Activated naive CD4-positive, alpha-beta T cell treated with anti-CD3 and anti-CD28 coated beads for 36 hours (primary cell): ENCODE data around the gene RPL13. TPM values are rescaled to one million over a fixed set of nuclear protein-coding genes. Genes with fewer than 3 reads are reported as not detected.

Experiments used
- CTCF ChIA-PET: fragments of 350-600 bp; sonication (Branson Sonifier 250); formaldehyde crosslinking; loops from one replicate; lab custom pipeline; 2021; ENCODE audit warnings: antibody characterized with exemption; lab: Charles Lee
- DNase-seq: peaks from one replicate; pipeline ENCODE4 v3.0.0-alpha.2; 2020
- H3K27ac Mint-ChIP-seq: one replicate; pipeline ENCODE4 v1.8.0; 2021; ENCODE audit warnings: mild to moderate bottlenecking, mixed read lengths
- H3K27me3 Mint-ChIP-seq: one replicate; pipeline ENCODE4 v1.8.0; 2021; ENCODE audit warnings: low read depth, mixed read lengths
- H3K36me3 Mint-ChIP-seq: one replicate; pipeline ENCODE4 v1.8.0; 2021; ENCODE audit warnings: low read depth, mixed read lengths
- H3K4me1 Mint-ChIP-seq: one replicate; pipeline ENCODE4 v1.8.0; 2021; ENCODE audit warnings: low read depth, mixed read lengths
- H3K4me3 Mint-ChIP-seq: one replicate; pipeline ENCODE4 v1.8.0; 2021; ENCODE audit warnings: mild to moderate bottlenecking, moderate library complexity, mixed read lengths
- H3K9me3 Mint-ChIP-seq: one replicate; pipeline ENCODE4 v1.8.0; 2021; ENCODE audit warnings: mixed read lengths
- intact Hi-C: fragments of 100-400 bp; cut with micrococcal nuclease; formaldehyde crosslinking; loops from one replicate; pipeline ENCODE4 v1.15.1; 2023
- total RNA-seq, 2 experiments: library from RNA; stranded (reverse); gene quantifications; one replicate each; pipeline ENCODE4 v1.2.3, GENCODE V29; 2021

Gene RPL13
- total RNA-seq, 2 experiments from 2014 or later, result 3,875 to 3,899 TPM

- Mint-ChIP-seq H3K4me1 (peaks cover 22% of the 10 kb centered on the region), H3K36me3 (peaks cover 11% of the 10 kb centered on the region), H3K27ac (no peak overlapping the region), H3K9me3 (no peaks in the 10 kb centered on the region), H3K4me3 (no peak overlapping the region), H3K27me3 (no peaks in the 10 kb centered on the region)
- no peak for DNase-seq
- intact Hi-C loops, result no loop called here
- CTCF ChIA-PET, result no interaction called here
Observed at GRCh38 chr16:89547291-89547690, 13.2 kb upstream of the RPL13 start.

- Mint-ChIP-seq H3K9me3 (no peaks in the 10 kb centered on the region), H3K27me3 (no peaks in the 10 kb centered on the region), H3K27ac (no peak overlapping the region), H3K4me1 (peaks cover 22% of the 10 kb centered on the region), H3K4me3 (no peak overlapping the region), H3K36me3 (peaks cover 11% of the 10 kb centered on the region)
- intact Hi-C loops, result no loop called here
- CTCF ChIA-PET, result no interaction called here
- no peak for DNase-seq
Observed at GRCh38 chr16:89547860-89548259, 12.6 kb upstream of the RPL13 start.

GRCh38 chr16:89548344-89549006, 12.0 kb upstream of the RPL13 start:
- Mint-ChIP-seq H3K27me3 (no peaks in the 10 kb centered on the region), H3K36me3 (peaks cover 8% of the 10 kb centered on the region), H3K4me1 (peaks cover 22% of the 10 kb centered on the region), H3K4me3 (no peak overlapping the region), H3K27ac (peak overlapping the region; percentile 44), H3K9me3 (no peaks in the 10 kb centered on the region)
- CTCF ChIA-PET, result interaction anchor here (0.5 to 2.1 kb wide), 2 partner anchors 10 to 259 kb away, joined by 3 to 17 read pairs; no protein-coding TSS in a partner anchor
- intact Hi-C loops, result no loop called here
- no peak for DNase-seq

GRCh38 chr16:89549007-89549700, 11.3 kb upstream of the RPL13 start:
- H3K27ac Mint-ChIP-seq, result peak overlapping the region; percentile 44
- intact Hi-C loops, result no loop called here
- no peaks in the 10 kb centered on the region for H3K9me3 Mint-ChIP-seq
- H3K27me3 Mint-ChIP-seq, result no peaks in the 10 kb centered on the region
- DNase-seq, result peak; percentile 25
- CTCF ChIA-PET, result interaction anchor here (0.5 to 2.1 kb wide), 2 partner anchors 9 to 260 kb away, joined by 3 to 17 read pairs; no protein-coding TSS in a partner anchor
- no peak overlapping the region for H3K4me3 Mint-ChIP-seq
- peaks cover 22% of the 10 kb centered on the region for H3K4me1 Mint-ChIP-seq
- H3K36me3 Mint-ChIP-seq, result peaks cover 8% of the 10 kb centered on the region

GRCh38 chr16:89550421-89551007, 10.0 kb upstream of the RPL13 start:
- CTCF ChIA-PET, result no interaction called here
- Mint-ChIP-seq H3K4me1 (peaks cover 22% of the 10 kb centered on the region), H3K4me3 (no peak overlapping the region), H3K36me3 (peaks cover 7% of the 10 kb centered on the region), H3K27me3 (no peaks in the 10 kb centered on the region), H3K27ac (no peak overlapping the region), H3K9me3 (no peaks in the 10 kb centered on the region)
- DNase-seq, result no peak
- intact Hi-C loops, result no loop called here

- CTCF ChIA-PET, result interaction anchor here (1.7 kb wide), 1 partner anchor 14 kb away, joined by 4 read pairs; no protein-coding TSS in a partner anchor
- no peaks in the 10 kb centered on the region for H3K9me3 Mint-ChIP-seq
- no peaks in the 10 kb centered on the region for H3K27me3 Mint-ChIP-seq
- no peak for DNase-seq
- H3K4me3 Mint-ChIP-seq, result no peak overlapping the region
- peaks cover 8% of the 10 kb centered on the region for H3K36me3 Mint-ChIP-seq
- no peak overlapping the region for H3K27ac Mint-ChIP-seq
- peaks cover 22% of the 10 kb centered on the region for H3K4me1 Mint-ChIP-seq
- intact Hi-C loops, result no loop called here
Observed at GRCh38 chr16:89552329-89552728, 8.2 kb upstream of the RPL13 start.

- peaks cover 11% of the 10 kb centered on the region for H3K36me3 Mint-ChIP-seq
- no peak for DNase-seq
- intact Hi-C loops, result no loop called here
- H3K27ac Mint-ChIP-seq, result no peak overlapping the region
- H3K9me3 Mint-ChIP-seq, result no peaks in the 10 kb centered on the region
- H3K4me1 Mint-ChIP-seq, result peaks cover 26% of the 10 kb centered on the region
- CTCF ChIA-PET, result interaction anchor here (0.6 to 1.7 kb wide), 3 partner anchors 13 to 221 kb away, joined by 3 to 4 read pairs (median 3); no protein-coding TSS in a partner anchor
- H3K27me3 Mint-ChIP-seq, result no peaks in the 10 kb centered on the region
- H3K4me3 Mint-ChIP-seq, result no peak overlapping the region
Observed at GRCh38 chr16:89552913-89553312, 7.6 kb upstream of the RPL13 start.

GRCh38 chr16:89553733-89554132, 6.7 kb upstream of the RPL13 start:
- no peaks in the 10 kb centered on the region for H3K27me3 Mint-ChIP-seq
- no peak overlapping the region for H3K4me3 Mint-ChIP-seq
- no peak for DNase-seq
- H3K9me3 Mint-ChIP-seq, result no peaks in the 10 kb centered on the region
- peaks cover 18% of the 10 kb centered on the region for H3K4me1 Mint-ChIP-seq
- H3K27ac Mint-ChIP-seq, result no peak overlapping the region
- H3K36me3 Mint-ChIP-seq, result peaks cover 8% of the 10 kb centered on the region
- CTCF ChIA-PET, result interaction anchor here (1.7 kb wide), 1 partner anchor 12 kb away, joined by 4 read pairs; no protein-coding TSS in a partner anchor
- intact Hi-C loops, result no loop called here

- no peaks in the 10 kb centered on the region for H3K27me3 Mint-ChIP-seq
- peaks cover 5% of the 10 kb centered on the region for H3K36me3 Mint-ChIP-seq
- no peak overlapping the region for H3K4me3 Mint-ChIP-seq
- no peak for DNase-seq
- intact Hi-C loops, result no loop called here
- H3K27ac Mint-ChIP-seq, result no peak overlapping the region
- peaks cover 12% of the 10 kb centered on the region for H3K4me1 Mint-ChIP-seq
- H3K9me3 Mint-ChIP-seq, result no peaks in the 10 kb centered on the region
- CTCF ChIA-PET, result interaction anchor here (0.8 kb wide), 1 partner anchor 686 kb away, joined by 3 read pairs; no protein-coding TSS in a partner anchor
Observed at GRCh38 chr16:89554343-89554742, 6.1 kb upstream of the RPL13 start.

GRCh38 chr16:89555265-89555664, 5.2 kb upstream of the RPL13 start:
- Mint-ChIP-seq H3K36me3 (peaks cover 5% of the 10 kb centered on the region), H3K27me3 (no peaks in the 10 kb centered on the region), H3K9me3 (no peaks in the 10 kb centered on the region), H3K4me1 (peaks cover 10% of the 10 kb centered on the region), H3K4me3 (no peak overlapping the region), H3K27ac (no peak overlapping the region)
- CTCF ChIA-PET, result no interaction called here
- DNase-seq, result no peak
- intact Hi-C loops, result no loop called here

- DNase-seq, result no peak
- H3K27me3 Mint-ChIP-seq, result no peaks in the 10 kb centered on the region
- no peak overlapping the region for H3K4me3 Mint-ChIP-seq
- H3K9me3 Mint-ChIP-seq, result no peaks in the 10 kb centered on the region
- H3K36me3 Mint-ChIP-seq, result peaks cover 7% of the 10 kb centered on the region
- CTCF ChIA-PET, result no interaction called here
- intact Hi-C loops, result loop anchor here (2.0 kb wide), 2 partner anchors 223 to 315 kb away; no protein-coding TSS in a partner anchor
- H3K4me1 Mint-ChIP-seq, result peaks cover 7% of the 10 kb centered on the region
- no peak overlapping the region for H3K27ac Mint-ChIP-seq
Observed at GRCh38 chr16:89555780-89556179, 4.7 kb upstream of the RPL13 start.
